GM18861 (cell line): Measurements from ENCODE around the gene F5.
A peak's percentile ranks its signal among the peaks of the same experiment; 100 is the strongest.

Source experiments
- ATAC-seq: cut with Tn5 transposase; IDR thresholded peaks from one replicate; pipeline ENCODE4 v1.9.1; 2021; ENCODE audit not compliant: unreplicated experiment

The F5 gene

GRCh38 chr1:169588785-169589485, 2.7 kb upstream of the F5 start:
- no peak for ATAC-seq

- ATAC-seq = no peak
Measured at GRCh38 chr1:169588112-169588511, 1.8 kb upstream of the F5 start.

GRCh38 chr1:169586067-169586394, 250 bp downstream of the F5 start:
- no peak for ATAC-seq

GRCh38 chr1:169585181-169585580, 1.1 kb downstream of the F5 start:
- ATAC-seq = no peak

GRCh38 chr1:169584483-169585144, 1.7 kb downstream of the F5 start:
- ATAC-seq = no peak

GRCh38 chr1:169577981-169578738, 8.1 kb downstream of the F5 start:
- ATAC-seq = no peak

GRCh38 chr1:169576935-169577331, 9.3 kb downstream of the F5 start:
- no peak for ATAC-seq

GRCh38 chr1:169576241-169576934, 9.9 kb downstream of the F5 start:
- no peak for ATAC-seq

GRCh38 chr1:169574336-169574735, 11.9 kb downstream of the F5 start:
- ATAC-seq = no peak

GRCh38 chr1:169572187-169572586, 14.1 kb downstream of the F5 start:
- no peak for ATAC-seq

- no peak for ATAC-seq
Measured at GRCh38 chr1:169571450-169571849, 14.8 kb downstream of the F5 start.

GRCh38 chr1:169570172-169570574, 16.1 kb downstream of the F5 start:
- no peak for ATAC-seq

GRCh38 chr1:169568497-169568896, 17.8 kb downstream of the F5 start:
- ATAC-seq = no peak

GRCh38 chr1:169565335-169566271, 20.7 kb downstream of the F5 start:
- ATAC-seq = no peak

GRCh38 chr1:169563650-169564049, 22.6 kb downstream of the F5 start:
- no peak for ATAC-seq

GRCh38 chr1:169563019-169563615, 23.2 kb downstream of the F5 start:
- ATAC-seq = no peak

GRCh38 chr1:169561692-169562091, 24.6 kb downstream of the F5 start:
- no peak for ATAC-seq

- no peak for ATAC-seq
Measured at GRCh38 chr1:169557131-169557530, 29.1 kb downstream of the F5 start.

GRCh38 chr1:169550294-169550693, 36.0 kb downstream of the F5 start:
- peak; percentile 43 for ATAC-seq

GRCh38 chr1:169548282-169548681, 38.0 kb downstream of the F5 start:
- no peak for ATAC-seq
